Sigmoid colon (tissue), 7 donors: ENCODE results near the gene DLGAP3. TPM values are rescaled to one million over a fixed set of nuclear protein-coding genes. Genes with fewer than 3 reads are reported as not detected.

Source experiments
- DNase-seq: peaks from one replicate; pipeline ENCODE4 v3.0.0-alpha.2; 2019
- H3K27ac ChIP-seq, 4 donors: fragments of 200-600 bp; sonication (generic); one replicate each; pipeline ENCODE4 v1.5.1; 2016 to 2019; ENCODE audit warnings: mild to moderate bottlenecking in 1 of 4
- H3K27me3 ChIP-seq, 3 donors: fragments of 200-600 bp; sonication (generic); one replicate each; pipeline ENCODE4 v1.5.1; 2019; ENCODE audit warnings: mild to moderate bottlenecking in 1 of 3
- H3K36me3 ChIP-seq, 4 donors: fragments of 200-600 bp; sonication (generic); one replicate each; pipeline ENCODE4 v1.5.1; 2016 to 2019
- H3K4me1 ChIP-seq, 4 donors: fragments of 200-600 bp; sonication (generic); one replicate each; pipeline ENCODE4 v1.5.1; 2017 to 2019
- H3K4me3 ChIP-seq, 4 donors: fragments of 200-600 bp; sonication (generic); one replicate each; pipeline ENCODE4 v1.5.1; 2017 to 2019; ENCODE audit warnings: mild to moderate bottlenecking in 2 of 4, moderate library complexity in 1 of 4
- H3K9me3 ChIP-seq, 4 donors: fragments of 200-600 bp in 3 of 4; sonication (generic) in 3 of 4; one replicate each; pipeline versions ENCODE4 v1.5.1 to v1.6.1; 2013 to 2019
- CTCF ChIP-seq, 4 experiments: fragments of 450-650 bp in 3 of 4; fragments of 200-600 bp in 1 of 4; IDR thresholded peaks; one replicate each; pipeline ENCODE4 v1.5.1; 2016 to 2019; ENCODE audit warnings: antibody characterized with exemption in 4 of 4, mild to moderate bottlenecking in 3 of 4, moderate library complexity in 2 of 4
- EP300 ChIP-seq, 4 donors: sonication (generic); formaldehyde crosslinking; IDR thresholded peaks; one replicate each; pipeline ENCODE4 v1.6.1; 2017; ENCODE audit warnings: antibody characterized with exemption in 4 of 4
- POLR2A ChIP-seq, 2 donors: fragments of 450-650 bp; IDR thresholded peaks; one replicate each; pipeline ENCODE4 v1.6.1; 2016; ENCODE audit warnings: antibody characterized with exemption in 2 of 2, mild to moderate bottlenecking in 2 of 2, moderate library complexity in 2 of 2
- POLR2AphosphoS5 ChIP-seq, 4 donors: sonication (generic); formaldehyde crosslinking; IDR thresholded peaks; one replicate each; pipeline ENCODE4 v1.6.1; 2017; ENCODE audit warnings: antibody characterized with exemption in 4 of 4
- WGBS, 2 donors: extraction: QIAGEN DNeasy Blood & Tissue Kit; methylation state at CpG; one replicate each; pipeline ENCODE4 v1.1.7; 2013; 5-methylcytosine and 5-hydroxymethylcytosine counted together
- intact Hi-C: fragments of 100-400 bp; cut with DNase I; formaldehyde crosslinking; loops from one replicate; pipeline ENCODE4 v1.15.1; 2023
- polyA plus RNA-seq, 3 donors: library from polyadenylated mRNA; stranded (reverse); fragments of 200-250 nt; gene quantifications; one replicate each; pipeline ENCODE4 v1.2.3, GENCODE V29; 2013
- total RNA-seq, 4 donors: library from RNA; depleted of rRNA; stranded (reverse); fragments of >200 nt; gene quantifications; one replicate each; pipeline ENCODE4 v1.1.0, GENCODE V29; 2016
- donor health status: healthy with polysubstance abuse.
- donor health status: Bipolar disorder and iron deficiency.
- donor health status: healthy.

The DLGAP3 gene
- total and polyA plus RNA-seq, 7 donors = 0.36 to 0.68 (median 0.55) TPM; not detected in 2

- Histone ChIP-seq H3K9me3 (no peaks in the 10 kb centered on the region), H3K27me3 (peaks cover 0 to 8% (median 0%) of the 10 kb centered on the region in 3 donors), H3K4me3 (no peak overlapping the region), H3K4me1 (peaks cover 0 to 19% (median 12%) of the 10 kb centered on the region in 4 donors), H3K27ac (no peak overlapping the region), H3K36me3 (no peaks in the 10 kb centered on the region)
- intact Hi-C loops = loop anchor here (5.0 kb wide), 2 partner anchors 82 to 113 kb away; no protein-coding TSS in a partner anchor
- DNase-seq = no peak
- TF ChIP-seq CTCF (IDR thresholded peaks at IDR 0.05) = no peak
- no peak for TF ChIP-seq POLR2AphosphoS5 (IDR thresholded peaks at IDR 0.05)
- no peak for TF ChIP-seq EP300 (IDR thresholded peaks at IDR 0.05)
- TF ChIP-seq POLR2A (IDR thresholded peaks at IDR 0.05) = no peak
- 91 to 92% methylated on average over 4 of the region's 4 CpGs for WGBS, 2 donors
Measured at GRCh38 chr1:34869760-34870159, 59.7 kb downstream of the DLGAP3 start.

GRCh38 chr1:34868230-34869049 is 61.0 kb downstream of the DLGAP3 start:
- no peak for DNase-seq
- Histone ChIP-seq H3K4me3 (no peak overlapping the region), H3K4me1 (peaks cover 0 to 19% (median 12%) of the 10 kb centered on the region in 4 donors), H3K9me3 (no peaks in the 10 kb centered on the region), H3K27ac (no peak overlapping the region), H3K27me3 (no peaks in the 10 kb centered on the region), H3K36me3 (no peaks in the 10 kb centered on the region)
- intact Hi-C loops = loop anchor here (5.0 kb wide), 2 partner anchors 81 to 114 kb away; no protein-coding TSS in a partner anchor
- TF ChIP-seq POLR2AphosphoS5 (IDR thresholded peaks at IDR 0.05) (no peak), POLR2A (IDR thresholded peaks at IDR 0.05) (no peak), EP300 (IDR thresholded peaks at IDR 0.05) (no peak), CTCF (IDR thresholded peaks at IDR 0.05) (no peak)
- 94 to 95% methylated on average over 44 of the region's 44 CpGs for WGBS, 2 donors

- no peaks in the 10 kb centered on the region for H3K36me3 ChIP-seq
- no peaks in the 10 kb centered on the region for H3K9me3 ChIP-seq
- no peak for TF ChIP-seq POLR2AphosphoS5 (IDR thresholded peaks at IDR 0.05)
- TF ChIP-seq POLR2A (IDR thresholded peaks at IDR 0.05) = no peak
- no peak for TF ChIP-seq EP300 (IDR thresholded peaks at IDR 0.05)
- 67 to 91% methylated on average over 6 of the region's 6 CpGs for WGBS, 2 donors
- intact Hi-C loops = loop anchor here (5.0 kb wide), 2 partner anchors 80 to 115 kb away; no protein-coding TSS in a partner anchor
- no peak for DNase-seq
- H3K4me3 ChIP-seq = no peak overlapping the region
- no peaks in the 10 kb centered on the region for H3K27me3 ChIP-seq
- no peak overlapping the region for H3K27ac ChIP-seq
- peaks cover 0 to 19% (median 12%) of the 10 kb centered on the region in 4 donors for H3K4me1 ChIP-seq
Measured at GRCh38 chr1:34867415-34867814, 62.0 kb downstream of the DLGAP3 start.

- Histone ChIP-seq H3K9me3 (no peaks in the 10 kb centered on the region), H3K4me1 (peaks cover 0 to 19% (median 12%) of the 10 kb centered on the region in 4 donors), H3K27me3 (no peaks in the 10 kb centered on the region), H3K36me3 (no peaks in the 10 kb centered on the region), H3K27ac (peak overlapping the region; percentile 78 to 86 (median 83)), H3K4me3 (peak overlapping the region; percentile 67 to 81 (median 78))
- no peak for DNase-seq
- TF ChIP-seq POLR2A (IDR thresholded peaks at IDR 0.05) (no peak), CTCF (IDR thresholded peaks at IDR 0.05) (no peak), EP300 (IDR thresholded peaks at IDR 0.05) (no peak), POLR2AphosphoS5 (IDR thresholded peaks at IDR 0.05) (no peak)
- intact Hi-C loops = loop anchor here (5.0 kb wide), 2 partner anchors 79 to 116 kb away; no protein-coding TSS in a partner anchor
- 22 to 35% methylated on average over 9 of the region's 9 CpGs for WGBS, 2 donors
Measured at GRCh38 chr1:34866762-34867109, 62.7 kb downstream of the DLGAP3 start.
